H1 (cell line): ENCODE data around the gene EVA1C. TPM values are rescaled to one million over a fixed set of nuclear protein-coding genes. Genes with fewer than 3 reads are reported as not detected.

Source experiments
- CBX5 ChIP-seq: fragments of 300-800, 300-1000 bp; sonication (generic); IDR thresholded peaks from 2 replicates; pipeline ENCODE4 v1.7.1; 2016; ENCODE audit warnings: antibody characterized with exemption, low read length, low read depth
- CEBPB ChIP-seq: IDR thresholded peaks from 2 replicates; pipeline ENCODE4 v1.6.1; 2012; ENCODE audit warnings: low read depth, low read length
- CREB1 ChIP-seq: IDR thresholded peaks from 2 replicates; pipeline ENCODE4 v1.6.1; 2012; ENCODE audit warnings: inconsistent platforms
- EP300 ChIP-seq, 2 experiments: IDR thresholded peaks; 1 replicate in 1 of 2; 2 replicates in 1 of 2; pipeline ENCODE4 v1.6.1; 2011 to 2012; ENCODE audit warnings: low read depth in 2 of 2, low read length in 2 of 2, mild to moderate bottlenecking in 2 of 2, borderline replicate concordance in 1 of 2, inconsistent platforms in 1 of 2, moderate library complexity in 1 of 2
- KDM1A ChIP-seq: fragments of 200-600, 300-600 bp; sonication (generic); IDR thresholded peaks from 2 replicates; pipeline ENCODE4 v1.7.1; 2016; ENCODE audit warnings: mild to moderate bottlenecking, low read length, borderline replicate concordance
- POLR2AphosphoS5 ChIP-seq: IDR thresholded peaks from 2 replicates; pipeline ENCODE4 v1.6.1; 2011; ENCODE audit warnings: low read depth, low read length
- RAD21 ChIP-seq, 2 experiments: IDR thresholded peaks in 1 of 2; conservative IDR thresholded peaks in 1 of 2; 2 replicates each; pipeline ENCODE4 v1.6.1; 2011; ENCODE audit warnings: low read depth in 2 of 2, low read length in 2 of 2, improper control_type of control experiment in 1 of 2, inconsistent platforms in 1 of 2, mild to moderate bottlenecking in 1 of 2, moderate library complexity in 1 of 2
- RBBP5 ChIP-seq: IDR thresholded peaks from 2 replicates; pipeline ENCODE4 v1.7.1; 2012; ENCODE audit warnings: low read depth, mild to moderate bottlenecking, inconsistent platforms, low read length, moderate library complexity, borderline replicate concordance
- SRF ChIP-seq: IDR thresholded peaks from 2 replicates; pipeline ENCODE4 v1.6.1; 2011; ENCODE audit warnings: mild to moderate bottlenecking, low read depth, low read length, moderate library complexity
- USF2 ChIP-seq: IDR thresholded peaks from 2 replicates; pipeline ENCODE4 v1.6.1; 2011; ENCODE audit warnings: low read length, improper control_type of control experiment
- polyA plus RNA-seq, 7 experiments: library from polyadenylated mRNA; depleted of rRNA in 3 of 7; stranded (reverse) in 5 of 7; unstranded in 2 of 7; fragments of >200 nt in 5 of 7; fragments of 200-250 nt in 2 of 7; gene quantifications; 1 replicate in 5 of 7; 2 replicates in 1 of 7; 4 replicates in 1 of 7; pipeline versions ENCODE4 v1.2.1 to v1.2.3, GENCODE V29; 2011 to 2013; ENCODE audit warnings: missing spikeins in 2 of 7, mixed read lengths in 2 of 7
- total RNA-seq: library from RNA; stranded (reverse); fragmentation: NEBNext Ultra II Directional; extraction: Animal tissue kit (Norgen Biotek cat#: 25700); gene quantifications from 2 replicates; pipeline ENCODE4 v1.2.1, GENCODE V29; 2021
- TF ChIP-seq, protein P1 (sequence below): IDR thresholded peaks from 2 replicates; pipeline ENCODE4 v1.6.1; 2012; ENCODE audit warnings: inconsistent platforms
- TF ChIP-seq, protein P2 (sequence below): IDR thresholded peaks from 2 replicates; pipeline ENCODE4 v1.6.1; 2012; ENCODE audit warnings: inconsistent platforms

EVA1C gene
- total and polyA plus RNA-seq, 2 of the 8 experiments (the other 6 are each of a cell fraction or from before 2014, with no cell fraction given), result 2.6 to 3.6 TPM

GRCh38 chr21:32562426-32562825 is 149.9 kb downstream of the EVA1C start (continued):
- TF ChIP-seq RAD21 (IDR thresholded peaks at IDR 0.05 in 1 of 2, conservative IDR thresholded peaks at IDR 0.05 in 1 of 2; ENCODE audit: low read depth in 2 of 2, low read length in 2 of 2), result peak; percentile 75 to 81
- TF ChIP-seq CEBPB, result no peak
- TF ChIP-seq SRF, result peak; percentile 64; the same call in 1 of the 2 replicates
- no peak for TF ChIP-seq POLR2AphosphoS5
- TF ChIP-seq RBBP5, result no peak
- TF ChIP-seq, protein P1, sequence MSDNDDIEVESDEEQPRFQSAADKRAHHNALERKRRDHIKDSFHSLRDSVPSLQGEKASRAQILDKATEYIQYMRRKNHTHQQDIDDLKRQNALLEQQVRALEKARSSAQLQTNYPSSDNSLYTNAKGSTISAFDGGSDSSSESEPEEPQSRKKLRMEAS, result peak; percentile 66
- no peak for TF ChIP-seq EP300 (IDR thresholded peaks at IDR 0.05; ENCODE audit: borderline replicate concordance in 1 of 2, low read depth in 2 of 2, low read length in 2 of 2)
- TF ChIP-seq USF2, result no peak
- peak; percentile 54 for TF ChIP-seq CREB1
- TF ChIP-seq CBX5, result no peak
- TF ChIP-seq, protein P2, sequence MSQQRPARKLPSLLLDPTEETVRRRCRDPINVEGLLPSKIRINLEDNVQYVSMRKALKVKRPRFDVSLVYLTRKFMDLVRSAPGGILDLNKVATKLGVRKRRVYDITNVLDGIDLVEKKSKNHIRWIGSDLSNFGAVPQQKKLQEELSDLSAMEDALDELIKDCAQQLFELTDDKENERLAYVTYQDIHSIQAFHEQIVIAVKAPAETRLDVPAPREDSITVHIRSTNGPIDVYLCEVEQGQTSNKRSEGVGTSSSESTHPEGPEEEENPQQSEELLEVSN, result no peak
- TF ChIP-seq KDM1A, result no peak
- TF ChIP-seq, all 59 proteins: peak for 6
